H1 (cell line): ENCODE measurements around the gene BRAP. TPM values are rescaled to one million over a fixed set of nuclear protein-coding genes. Genes with fewer than 3 reads are reported as not detected.

Experiments
- CTCF ChIA-PET: fragments of 300-600 bp; sonication (Branson Sonifier 250); formaldehyde crosslinking; loops from one replicate; lab custom pipeline; 2021; ENCODE audit not compliant: partially characterized antibody; lab: Charles Lee
- POLR2A ChIA-PET: fragments of 300-600 bp; sonication (Branson Sonifier 250); formaldehyde crosslinking; loops from one replicate; lab custom pipeline; 2021; ENCODE audit warnings: inconsistent platforms; ENCODE audit not compliant: partially characterized antibody; lab: Charles Lee
- DNase-seq, 2 experiments: peaks; one replicate each; pipeline versions ENCODE4 v3.0.0 to v3.0.0-alpha.2; 2010 to 2022; ENCODE audit warnings: low spot score in 2 of 2, low read depth in 1 of 2, mixed read lengths in 1 of 2
- FAIRE-seq: peaks from 2 replicates; lab custom pipeline; 2011; peaks lifted over from hg19 to GRCh38; lab: Jason Lieb, UNC
- H2AFZ ChIP-seq: 2 replicates; pipeline ENCODE4 v1.8.1; 2012; ENCODE audit warnings: low read length, inconsistent platforms
- H2AK5ac ChIP-seq: 2 replicates; pipeline ENCODE4 v1.6.1; 2013; ENCODE audit warnings: low read depth, low read length
- H2BK120ac ChIP-seq: replicated peaks from 2 replicates; pipeline ENCODE3; 2013; ENCODE audit warnings: low read depth, low read length, inconsistent platforms
- H2BK12ac ChIP-seq: 2 replicates; pipeline ENCODE4 v1.6.1; 2013; ENCODE audit warnings: low read depth, low read length
- H2BK15ac ChIP-seq: 2 replicates; pipeline ENCODE4 v1.6.1; 2013; ENCODE audit warnings: low read length
- H2BK20ac ChIP-seq: 2 replicates; pipeline ENCODE4 v1.6.1; 2013; ENCODE audit warnings: low read length
- H2BK5ac ChIP-seq: 2 replicates; pipeline ENCODE4 v1.6.1; 2013; ENCODE audit warnings: low read depth, low read length
- H3K14ac ChIP-seq: 2 replicates; pipeline ENCODE4 v1.6.1; 2013; ENCODE audit warnings: inconsistent platforms; ENCODE audit not compliant: insufficient read length
- H3K18ac ChIP-seq: 2 replicates; pipeline ENCODE4 v1.6.1; 2013; ENCODE audit warnings: low read length; ENCODE audit errors: extremely low read depth
- H3K23ac ChIP-seq: 2 replicates; pipeline ENCODE4 v1.6.1; 2013; ENCODE audit warnings: inconsistent platforms; ENCODE audit not compliant: insufficient read length
- H3K23me2 ChIP-seq: 2 replicates; pipeline ENCODE4 v1.6.1; 2013; ENCODE audit warnings: low read depth, low read length
- H3K27ac ChIP-seq: 2 replicates; pipeline ENCODE4 v1.6.1; 2011; ENCODE audit warnings: low read depth, low read length, inconsistent platforms
- H3K27me3 ChIP-seq, 4 experiments: replicated peaks in 1 of 4; 1 replicate in 1 of 4; 2 replicates in 3 of 4; pipeline versions ENCODE4 v1.6.1 to v1.8.1; 2011 to 2013; ENCODE audit warnings: low read length in 3 of 4, mild to moderate bottlenecking in 3 of 4, inconsistent platforms in 2 of 4, mixed read lengths in 2 of 4, moderate library complexity in 1 of 4; ENCODE audit not compliant: control insufficient read depth in 3 of 4, insufficient read depth in 3 of 4; ENCODE audit errors: extremely low read depth in 1 of 4
- H3K36me3 ChIP-seq, 4 experiments: 2 replicates each; pipeline versions ENCODE4 v1.6.1 to v1.8.1; 2011 to 2013; ENCODE audit warnings: mild to moderate bottlenecking in 4 of 4, low read length in 3 of 4, moderate library complexity in 2 of 4, control low read depth in 1 of 4, inconsistent platforms in 1 of 4; ENCODE audit not compliant: insufficient read depth in 4 of 4, control insufficient read depth in 2 of 4
- H3K4ac ChIP-seq: replicated peaks from 2 replicates; pipeline ENCODE3; 2013; ENCODE audit warnings: low read length, low read depth, mixed read lengths, inconsistent platforms; ENCODE audit not compliant: insufficient read length
- H3K4me1 ChIP-seq, 4 experiments: replicated peaks in 1 of 4; 1 replicate in 1 of 4; 2 replicates in 3 of 4; pipeline versions ENCODE4 v1.6.1 to v1.8.1; 2011 to 2013; ENCODE audit warnings: low read length in 3 of 4, inconsistent platforms in 2 of 4, mixed read lengths in 1 of 4; ENCODE audit not compliant: insufficient read depth in 4 of 4, control insufficient read depth in 3 of 4
- H3K4me2 ChIP-seq, 2 experiments: 2 replicates each; pipeline versions ENCODE4 v1.6.1 to v1.8.1; 2011 to 2013; ENCODE audit warnings: low read depth in 2 of 2, low read length in 2 of 2, control low read depth in 1 of 2, inconsistent platforms in 1 of 2, mild to moderate bottlenecking in 1 of 2; ENCODE audit not compliant: insufficient read depth in 1 of 2
- H3K4me3 ChIP-seq, 4 experiments: fragments of 200-600, 300-600 bp in 1 of 4; sonication (generic), shearing (Covaris generic), sonication (Bioruptor Twin) in 1 of 4; 2 replicates each; pipeline versions ENCODE4 v1.5.1 to v1.8.1; 2011 to 2016; ENCODE audit warnings: low read length in 4 of 4, low read depth in 3 of 4, control low read depth in 2 of 4, inconsistent platforms in 2 of 4, mild to moderate bottlenecking in 2 of 4, mixed read lengths in 1 of 4, moderate library complexity in 1 of 4; ENCODE audit not compliant: insufficient read depth in 2 of 4; ENCODE audit errors: extremely low read depth in 1 of 4
- H3K56ac ChIP-seq: replicated peaks from 2 replicates; pipeline ENCODE3; 2013; ENCODE audit warnings: low read depth, mild to moderate bottlenecking, mixed read lengths, low read length, inconsistent platforms; ENCODE audit not compliant: insufficient read length
- H3K79me1 ChIP-seq: 2 replicates; pipeline ENCODE4 v1.6.1; 2013; ENCODE audit warnings: low read depth, low read length, control low read depth
- H3K79me2 ChIP-seq, 2 experiments: 2 replicates each; pipeline versions ENCODE4 v1.6.1 to v1.8.1; 2012 to 2013; ENCODE audit warnings: low read length in 2 of 2, mild to moderate bottlenecking in 2 of 2, inconsistent platforms in 1 of 2; ENCODE audit not compliant: insufficient read depth in 2 of 2, control insufficient read depth in 1 of 2
- H3K9ac ChIP-seq, 4 experiments: replicated peaks in 1 of 4; 1 replicate in 1 of 4; 2 replicates in 3 of 4; pipeline versions ENCODE4 v1.6.1 to v1.8.1; 2011 to 2013; ENCODE audit warnings: low read depth in 3 of 4, low read length in 3 of 4, control low read depth in 2 of 4, mild to moderate bottlenecking in 2 of 4, moderate library complexity in 2 of 4, inconsistent platforms in 1 of 4; ENCODE audit errors: extremely low read depth in 1 of 4
- H3K9me3 ChIP-seq, 2 experiments: 2 replicates each; pipeline versions ENCODE4 v1.6.1 to v1.8.1; 2012 to 2013; ENCODE audit warnings: mild to moderate bottlenecking in 2 of 2, moderate library complexity in 2 of 2, control low read depth in 1 of 2, inconsistent platforms in 1 of 2, low read depth in 1 of 2, low read length in 1 of 2, mixed read lengths in 1 of 2; ENCODE audit not compliant: insufficient read depth in 2 of 2
- H4K20me1 ChIP-seq, 2 experiments: replicated peaks in 1 of 2; 2 replicates each; pipeline versions ENCODE3 to v1.8.1; 2011 to 2013; ENCODE audit warnings: inconsistent platforms in 2 of 2, low read length in 2 of 2, mild to moderate bottlenecking in 1 of 2; ENCODE audit not compliant: insufficient read depth in 2 of 2, control insufficient read depth in 1 of 2
- H4K5ac ChIP-seq: 2 replicates; pipeline ENCODE4 v1.6.1; 2013; ENCODE audit warnings: low read length, low read depth, mixed read lengths, inconsistent platforms; ENCODE audit not compliant: insufficient read length
- H4K8ac ChIP-seq: 2 replicates; pipeline ENCODE4 v1.8.0; 2013; ENCODE audit warnings: mild to moderate bottlenecking, moderate library complexity, low read length, inconsistent platforms; ENCODE audit not compliant: insufficient read depth; ENCODE audit errors: extremely low read depth
- H4K91ac ChIP-seq: replicated peaks from 2 replicates; pipeline ENCODE3; 2013; ENCODE audit warnings: low read length, mixed read lengths, inconsistent platforms; ENCODE audit not compliant: insufficient read length
- ATF2 ChIP-seq: IDR thresholded peaks from 2 replicates; pipeline ENCODE4 v1.6.1; 2012; ENCODE audit warnings: low read length, inconsistent platforms
- JUN ChIP-seq: IDR thresholded peaks from 2 replicates; pipeline ENCODE4 v1.6.1; 2011; ENCODE audit warnings: low read depth, mild to moderate bottlenecking, improper control_type of control experiment, low read length
- NRF1 ChIP-seq: IDR thresholded peaks from 2 replicates; pipeline ENCODE4 v1.6.1; 2011; ENCODE audit warnings: mild to moderate bottlenecking, low read depth, low read length, improper control_type of control experiment
- TBP ChIP-seq: IDR thresholded peaks from 2 replicates; pipeline ENCODE4 v1.6.1; 2011; ENCODE audit warnings: low read depth, low read length, improper control_type of control experiment
- WGBS, 2 experiments: shearing (Covaris generic) in 1 of 2; methylation state at CpG; one replicate each; pipeline versions ENCODE4 v1.1.6 to v1.1.7; 2013 to 2015; ENCODE audit warnings: low lambda C conversion rate in 2 of 2, mixed read lengths in 2 of 2, inconsistent platforms in 1 of 2, low coverage in 1 of 2, missing lambda C conversion rate in 1 of 2; ENCODE audit not compliant: insufficient replicate concordance in 2 of 2, insufficient coverage in 1 of 2, insufficient read length in 1 of 2; ENCODE audit errors: extremely low coverage in 1 of 2, missing lambda C conversion rate in 1 of 2; 5-methylcytosine and 5-hydroxymethylcytosine counted together
- polyA plus RNA-seq, 7 experiments: library from polyadenylated mRNA; depleted of rRNA in 3 of 7; stranded (reverse) in 5 of 7; unstranded in 2 of 7; fragments of >200 nt in 5 of 7; fragments of 200-250 nt in 2 of 7; gene quantifications; 1 replicate in 5 of 7; 2 replicates in 1 of 7; 4 replicates in 1 of 7; pipeline versions ENCODE4 v1.2.1 to v1.2.3, GENCODE V29; 2011 to 2013; ENCODE audit warnings: missing spikeins in 2 of 7, mixed read lengths in 2 of 7
- total RNA-seq: library from RNA; stranded (reverse); fragmentation: NEBNext Ultra II Directional; extraction: Animal tissue kit (Norgen Biotek cat#: 25700); gene quantifications from 2 replicates; pipeline ENCODE4 v1.2.1, GENCODE V29; 2021

Gene BRAP
- total and polyA plus RNA-seq, 2 of the 8 experiments (the other 6 are each of a cell fraction or from before 2014, with no cell fraction given): 12.8 to 22.2 TPM

DNA sequence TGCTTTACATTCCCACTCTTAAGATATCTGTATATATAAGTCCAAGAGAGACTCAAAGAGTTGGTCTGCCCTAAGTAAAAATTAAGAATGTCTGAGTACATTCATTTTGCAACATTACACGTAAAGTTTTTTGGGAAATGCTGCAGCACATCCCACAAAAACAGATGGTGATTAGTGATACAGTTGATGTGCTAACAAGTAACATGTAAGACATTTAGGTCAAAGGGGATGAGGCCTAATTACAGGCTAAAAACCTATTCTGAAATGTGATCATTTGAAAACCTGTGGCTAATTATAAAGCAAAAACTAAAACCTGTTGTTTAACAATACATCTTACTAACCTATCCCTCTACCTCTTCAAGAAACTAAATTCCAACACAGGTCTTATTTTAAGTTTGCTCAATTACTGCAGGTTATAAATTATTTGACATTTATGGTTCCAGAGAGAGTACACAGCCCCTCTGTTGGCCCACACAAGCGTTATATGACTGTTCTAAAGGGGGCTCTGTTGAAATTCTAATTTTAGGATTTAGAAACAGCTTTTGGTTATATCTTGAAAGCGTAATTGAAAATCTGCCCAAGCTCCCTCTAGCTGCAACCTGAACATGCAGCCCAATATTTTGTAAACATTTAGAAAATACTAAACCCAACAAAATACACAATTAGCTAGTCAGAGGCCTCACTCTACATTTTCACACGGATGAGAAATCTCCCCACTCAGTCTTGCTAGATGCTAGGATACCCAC is 42.9 kb downstream of the BRAP start:
- H2AFZ ChIP-seq: no peak overlapping the region
- FAIRE-seq: no peak
- H3K9me3 ChIP-seq: no peaks in the 10 kb centered on the region
- ChIA-PET CTCF (interaction anchor here (0.6 to 1.6 kb wide), 5 partner anchors 9 to 105 kb away, joined by 3 to 6 read pairs (median 4); no protein-coding TSS in a partner anchor), POLR2A (interaction anchor here (1.3 kb wide), 1 partner anchor 11 kb away, joined by 4 read pairs; no protein-coding TSS in a partner anchor)
- TF ChIP-seq ATF2 (no peak), TBP (no peak), JUN (no peak), NRF1 (no peak)
- H4K8ac ChIP-seq: no peak overlapping the region
- H3K23me2 ChIP-seq: no peaks in the 10 kb centered on the region
- H2BK20ac ChIP-seq: no peak overlapping the region
- H3K79me1 ChIP-seq: no peaks in the 10 kb centered on the region; the same call in 1 of the 2 replicates
- WGBS, 2 experiments: 95% methylated on average over 4 of the region's 4 CpGs; no CpG with 5 or more reads in 1 of the 2 experiments
- no peak for DNase-seq
- no peak overlapping the region for H2BK12ac ChIP-seq
- no peaks in the 10 kb centered on the region for H3K4me1 ChIP-seq
- no peak overlapping the region for H3K4me2 ChIP-seq
- H2BK5ac ChIP-seq: no peak overlapping the region
- H3K27ac ChIP-seq: no peak overlapping the region
- H2BK120ac ChIP-seq: no peak overlapping the region
- H2AK5ac ChIP-seq: no peak overlapping the region
- H3K36me3 ChIP-seq: peaks cover 0 to 44% (median 20%) of the 10 kb centered on the region in 4 experiments
- H3K56ac ChIP-seq: no peak overlapping the region
- H3K4ac ChIP-seq: no peak overlapping the region
- no peaks in the 10 kb centered on the region for H4K20me1 ChIP-seq
- no peak overlapping the region for H3K4me3 ChIP-seq
- H2BK15ac ChIP-seq: no peak overlapping the region
- H3K23ac ChIP-seq: no peak overlapping the region
- H3K14ac ChIP-seq: no peak overlapping the region
- no peak overlapping the region for H3K9ac ChIP-seq
- no peak overlapping the region for H3K18ac ChIP-seq
- no peaks in the 10 kb centered on the region for H3K27me3 ChIP-seq
- no peaks in the 10 kb centered on the region for H3K79me2 ChIP-seq
- no peak overlapping the region for H4K91ac ChIP-seq
- H4K5ac ChIP-seq: no peak overlapping the region
